HG03378 (cell line): ENCODE results near the gene VSIG10L2.

Experiments used
- ATAC-seq: cut with Tn5 transposase; IDR thresholded peaks from one replicate; pipeline ENCODE4 v1.9.1; 2021; ENCODE audit warnings: mild to moderate bottlenecking, moderate library complexity; ENCODE audit not compliant: unreplicated experiment

Gene VSIG10L2

DNA sequence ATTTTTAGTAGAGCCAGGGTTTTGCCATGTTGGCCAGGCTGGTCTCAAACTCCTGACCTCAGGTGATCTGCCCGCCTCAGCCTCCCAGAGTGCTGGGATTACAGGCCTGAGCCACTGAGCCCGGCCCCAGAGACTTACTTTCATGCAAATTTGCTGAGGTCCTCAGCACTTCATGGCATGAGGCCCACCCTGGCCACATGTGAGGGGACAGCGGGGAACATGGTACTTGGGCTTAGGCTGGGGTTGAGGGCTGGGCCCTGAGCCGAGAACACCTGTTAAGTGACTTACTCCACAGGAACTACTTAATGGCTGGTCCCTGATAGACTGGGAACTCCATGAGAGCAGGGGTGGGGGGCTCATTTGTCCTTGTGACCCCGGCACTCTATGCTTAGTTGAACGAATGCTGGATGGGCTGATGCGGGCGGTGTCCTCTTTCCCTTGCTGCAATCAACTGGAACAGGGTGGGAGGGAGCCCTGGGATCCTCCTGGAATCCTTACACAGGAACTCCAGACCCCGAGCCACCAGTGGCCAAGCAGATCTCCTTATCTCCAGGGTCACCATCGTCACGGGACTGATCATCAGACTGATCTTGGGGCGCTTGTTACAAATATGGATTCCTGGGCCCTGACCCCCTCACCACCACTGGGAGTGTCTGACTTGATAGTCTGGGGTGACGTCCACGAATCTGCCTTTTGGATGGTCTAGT is 1.0 kb downstream of the VSIG10L2 start:
- no peak for ATAC-seq

DNA sequence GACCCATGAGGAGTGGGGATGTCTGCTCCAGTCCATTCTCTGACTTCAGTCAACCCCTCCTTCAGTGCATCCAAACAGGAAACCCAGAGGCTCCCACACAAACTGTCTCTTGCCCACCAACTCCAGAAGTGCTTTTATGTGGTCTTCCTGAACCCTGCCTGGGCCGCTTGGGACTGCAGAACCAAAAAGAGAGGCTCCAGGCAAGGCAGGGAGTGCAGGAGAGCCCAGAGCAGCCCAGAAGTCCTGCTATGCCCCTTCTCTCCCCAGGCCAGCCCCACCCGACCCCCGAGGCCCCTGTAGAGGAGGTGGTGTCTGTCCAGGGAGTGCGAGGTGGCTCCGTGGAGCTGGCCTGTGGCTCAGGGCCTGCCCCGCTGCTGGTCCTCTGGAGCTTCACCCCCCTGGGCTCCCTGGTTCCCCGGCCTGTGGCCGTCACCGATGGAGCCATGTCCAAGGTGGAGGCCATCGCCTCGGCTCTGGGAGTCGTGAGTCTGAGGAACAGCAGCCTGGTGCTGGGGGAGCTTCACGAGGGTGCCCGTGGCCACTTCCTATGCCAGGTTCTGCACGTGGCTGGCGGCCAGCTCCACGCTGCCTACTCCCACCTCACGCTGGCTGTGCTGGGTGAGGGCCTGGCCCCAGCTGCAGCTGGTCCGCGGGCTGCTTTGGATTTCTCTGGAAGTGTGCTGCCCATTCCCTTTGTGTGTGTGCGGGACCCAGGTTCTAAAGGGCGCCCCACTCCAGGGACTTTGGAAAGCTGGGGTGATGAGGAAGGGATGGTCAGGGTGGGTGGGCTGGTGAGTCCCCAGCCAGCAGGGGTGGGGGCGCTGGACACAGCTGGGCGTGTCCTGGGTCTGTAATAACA is 1.8 kb downstream of the VSIG10L2 start:
- ATAC-seq = no peak

DNA sequence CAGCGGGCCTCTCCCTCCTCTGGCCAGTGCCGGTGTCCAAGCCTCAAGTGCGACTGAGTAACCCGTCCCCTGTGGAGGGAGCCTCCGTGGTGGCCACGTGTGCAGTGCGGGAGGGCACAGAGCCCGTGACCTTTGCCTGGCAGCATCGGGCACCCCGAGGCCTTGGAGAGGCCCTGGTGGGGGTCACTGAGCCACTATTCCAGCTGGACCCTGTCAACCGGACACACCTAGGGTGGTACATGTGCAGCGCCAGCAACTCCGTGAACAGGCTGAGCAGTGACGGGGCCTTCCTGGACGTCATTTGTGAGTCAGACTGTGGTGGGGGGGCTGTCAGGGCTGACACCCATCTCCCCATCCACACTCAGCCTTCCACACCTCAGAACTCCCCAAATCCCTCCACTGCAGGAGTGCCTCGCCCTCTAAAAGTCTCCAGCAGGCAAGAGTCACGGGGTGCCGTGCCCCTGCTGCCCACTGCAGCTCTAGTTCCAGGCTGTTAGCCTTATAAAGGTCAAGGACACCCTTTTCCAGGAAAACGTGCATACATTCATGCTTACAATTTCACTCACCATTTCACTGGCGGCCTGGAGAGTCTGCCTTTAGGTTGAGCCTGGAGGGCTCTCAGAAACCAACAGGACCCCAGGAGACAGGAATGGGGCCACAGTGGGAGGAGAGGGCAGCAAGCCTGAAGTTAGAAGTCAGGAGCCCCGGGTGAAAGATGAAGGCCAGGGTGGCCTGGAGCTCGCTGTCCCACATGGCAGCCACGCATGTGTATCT is 2.6 kb downstream of the VSIG10L2 start:
- ATAC-seq = no peak

DNA sequence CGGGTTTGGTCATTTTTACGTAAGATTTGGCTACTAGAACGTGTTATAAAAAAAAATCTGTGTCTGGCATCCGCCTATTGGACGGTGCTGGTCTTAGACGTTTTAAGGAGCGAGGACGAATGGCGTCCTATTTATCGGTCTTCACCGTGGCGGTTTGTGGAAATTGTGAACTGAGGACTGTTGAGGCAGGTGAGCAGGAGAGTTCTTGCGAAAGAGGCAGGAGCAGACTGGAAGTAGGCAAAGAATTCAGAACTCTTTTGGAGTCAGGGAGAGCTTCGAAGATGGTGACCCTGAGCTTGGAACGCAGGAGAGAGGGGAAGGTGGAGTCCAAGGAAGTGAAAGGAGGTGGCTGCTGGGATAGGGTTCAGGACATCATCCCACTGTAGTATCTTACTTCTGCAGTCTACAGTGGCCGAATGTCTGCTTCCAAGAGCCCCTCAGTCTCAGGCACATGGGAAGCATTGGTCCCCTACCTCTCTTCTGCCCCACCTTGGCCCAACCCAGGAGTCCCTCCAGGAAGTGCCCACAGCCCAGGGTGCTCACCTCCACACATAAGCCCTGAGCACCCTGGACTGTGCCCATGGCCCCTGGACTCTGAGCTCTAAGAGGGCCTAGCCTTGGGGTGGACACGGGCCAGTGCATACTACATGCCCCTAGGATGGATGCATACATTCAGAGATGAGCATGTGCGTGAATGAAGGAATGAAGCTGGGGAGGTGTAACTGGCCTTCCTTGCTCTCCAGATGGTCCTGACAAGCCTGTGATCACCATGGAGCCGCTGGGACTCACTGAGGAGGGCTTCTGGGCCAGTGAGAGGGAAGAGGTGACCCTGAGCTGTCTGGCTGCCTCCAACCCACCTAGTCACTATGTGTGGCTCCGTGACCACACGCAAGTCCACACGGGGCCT is 3.7 kb downstream of the VSIG10L2 start:
- ATAC-seq = no peak

DNA sequence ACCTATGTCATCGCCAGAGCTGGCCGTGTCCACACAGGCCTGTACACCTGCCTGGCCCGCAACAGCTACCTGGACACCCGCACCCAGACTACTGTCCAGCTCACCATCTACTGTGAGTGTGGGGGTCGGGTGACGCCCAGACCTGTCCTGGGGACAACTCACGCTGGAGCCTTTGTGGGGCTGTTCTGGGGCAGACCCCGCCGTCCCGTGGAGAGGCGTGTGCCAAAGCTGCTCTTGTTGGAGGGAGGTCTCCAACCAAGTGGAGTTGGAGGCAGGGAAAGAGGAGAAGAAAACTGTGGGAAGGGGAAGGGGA is 4.3 kb downstream of the VSIG10L2 start:
- ATAC-seq = no peak

DNA sequence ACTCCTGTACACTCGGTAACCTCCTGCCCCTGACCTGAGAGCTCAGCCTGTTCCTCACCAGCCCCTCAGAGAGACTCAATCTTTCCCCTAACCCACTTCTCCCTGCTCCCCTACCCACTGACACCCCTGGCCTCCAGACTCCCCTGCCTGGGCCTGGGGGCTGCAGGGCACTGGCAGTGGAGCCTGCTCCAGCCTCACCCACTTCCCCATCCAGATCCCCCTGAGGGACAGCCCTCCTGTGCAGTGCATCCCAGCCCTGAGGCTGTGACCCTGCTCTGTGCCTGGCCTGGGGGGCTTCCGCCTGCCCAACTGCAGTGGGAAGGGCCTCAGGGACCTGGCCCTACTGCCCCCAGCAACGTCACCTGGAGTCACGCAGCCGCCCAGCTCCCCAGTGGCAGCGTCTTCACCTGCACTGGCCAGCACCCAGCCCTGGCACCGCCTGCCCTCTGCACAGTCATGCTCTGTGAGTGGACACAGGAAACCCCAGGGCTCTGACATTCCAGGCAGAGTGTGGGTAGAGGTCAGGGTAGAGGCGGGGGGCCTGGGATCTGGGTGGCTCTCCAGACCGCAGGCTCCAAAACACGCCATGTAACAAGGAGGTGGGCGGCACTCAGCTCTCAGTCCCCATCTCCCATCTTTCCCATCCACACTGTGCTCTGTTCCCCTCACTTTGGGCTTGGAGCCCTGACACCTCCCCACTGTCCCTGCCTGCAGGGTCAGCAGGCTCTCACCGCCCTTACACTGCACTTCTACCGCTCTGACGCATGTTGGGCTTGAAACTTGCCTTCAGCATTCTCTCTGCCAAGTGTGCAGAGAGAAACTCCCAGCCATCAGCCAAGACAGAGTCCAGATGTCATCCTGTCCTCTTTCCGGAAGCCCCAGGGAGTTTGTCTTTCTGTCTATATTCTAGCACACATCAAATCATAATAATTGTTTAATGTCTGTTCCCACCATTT is 5.1 kb downstream of the VSIG10L2 start:
- ATAC-seq = no peak

DNA sequence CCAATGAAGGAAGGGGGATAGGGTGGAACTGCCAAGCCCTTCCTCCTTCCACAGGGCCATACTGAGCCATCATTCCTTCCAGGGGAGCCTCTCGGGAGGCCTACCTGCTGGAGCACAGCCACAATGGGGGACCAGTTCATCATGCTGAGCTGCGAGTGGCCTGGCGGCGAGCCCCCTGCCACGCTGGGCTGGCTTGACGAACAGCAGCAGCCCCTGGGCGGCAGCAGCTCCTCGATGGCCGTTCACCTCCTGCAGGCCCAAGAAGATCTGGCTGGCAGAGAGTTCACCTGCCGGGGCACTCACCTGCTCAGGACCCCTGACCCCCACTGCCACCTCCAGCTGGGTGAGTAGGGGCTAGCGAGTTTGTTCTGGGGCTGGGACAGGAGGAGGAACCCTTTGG is 5.9 kb downstream of the VSIG10L2 start:
- no peak for ATAC-seq

DNA sequence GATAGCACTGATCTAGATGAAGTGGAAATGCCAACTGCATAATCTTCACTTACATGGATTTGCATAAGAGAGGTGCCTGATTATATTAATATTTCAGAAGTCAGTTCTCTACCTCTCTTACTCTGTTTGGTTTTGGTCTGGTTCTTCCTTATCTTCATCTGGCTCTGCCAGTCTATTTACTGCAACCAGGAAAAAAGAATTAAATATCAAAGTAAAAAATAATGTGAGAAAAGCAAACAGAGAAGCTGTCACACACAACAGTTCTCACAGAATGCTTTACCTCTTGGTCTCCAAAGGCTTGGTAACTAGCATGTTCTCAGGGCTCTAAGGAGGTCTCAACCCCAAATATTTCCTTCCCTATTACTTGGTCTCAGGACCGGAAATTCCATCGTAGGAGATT is 6.7 kb downstream of the VSIG10L2 start:
- ATAC-seq = no peak

DNA sequence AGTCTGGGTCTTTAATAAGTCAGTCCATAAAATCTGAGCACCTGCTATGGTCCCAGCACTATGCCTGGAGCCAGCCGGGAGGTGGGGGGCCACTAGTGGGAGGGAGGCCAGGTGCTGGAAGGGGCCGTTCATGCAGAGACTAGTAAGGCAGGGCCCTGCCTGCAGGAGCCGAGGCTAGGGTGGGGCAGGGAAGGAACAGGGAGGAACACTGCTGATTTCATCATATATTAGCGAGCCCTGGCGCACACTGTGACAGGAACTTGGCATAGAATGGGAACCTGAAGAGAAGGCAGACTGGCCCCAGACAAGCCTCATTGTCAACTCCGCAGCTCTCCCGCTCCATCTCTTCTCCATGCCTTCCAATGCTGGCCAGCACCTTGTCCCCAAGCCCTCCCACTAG is 7.1 kb downstream of the VSIG10L2 start:
- ATAC-seq = no peak

DNA sequence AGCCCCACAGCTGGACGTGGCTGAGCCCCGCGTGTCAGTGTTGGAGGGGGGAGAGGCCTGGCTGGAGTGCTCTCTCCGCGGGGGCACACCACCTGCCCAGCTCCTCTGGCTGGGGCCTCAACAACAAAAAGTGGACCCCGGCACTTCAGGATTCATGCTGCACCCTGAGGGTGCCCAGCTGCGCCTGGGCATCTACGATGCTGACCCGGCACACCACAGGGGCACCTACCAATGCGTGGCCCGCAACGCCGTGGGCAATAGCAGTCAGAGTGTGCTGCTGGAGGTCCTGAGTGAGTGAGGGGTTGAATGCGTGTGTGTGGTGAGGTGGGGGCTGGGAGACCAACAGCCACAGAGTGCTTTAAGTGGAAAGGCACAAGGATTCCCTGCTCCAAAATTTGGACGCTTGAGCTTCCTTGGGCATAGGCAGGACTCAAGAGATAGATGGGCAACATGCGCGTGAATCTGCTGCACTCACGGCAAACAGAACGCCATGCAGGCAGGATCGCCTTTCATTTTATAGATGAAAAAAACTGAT is 7.6 kb downstream of the VSIG10L2 start:
- ATAC-seq = no peak

DNA sequence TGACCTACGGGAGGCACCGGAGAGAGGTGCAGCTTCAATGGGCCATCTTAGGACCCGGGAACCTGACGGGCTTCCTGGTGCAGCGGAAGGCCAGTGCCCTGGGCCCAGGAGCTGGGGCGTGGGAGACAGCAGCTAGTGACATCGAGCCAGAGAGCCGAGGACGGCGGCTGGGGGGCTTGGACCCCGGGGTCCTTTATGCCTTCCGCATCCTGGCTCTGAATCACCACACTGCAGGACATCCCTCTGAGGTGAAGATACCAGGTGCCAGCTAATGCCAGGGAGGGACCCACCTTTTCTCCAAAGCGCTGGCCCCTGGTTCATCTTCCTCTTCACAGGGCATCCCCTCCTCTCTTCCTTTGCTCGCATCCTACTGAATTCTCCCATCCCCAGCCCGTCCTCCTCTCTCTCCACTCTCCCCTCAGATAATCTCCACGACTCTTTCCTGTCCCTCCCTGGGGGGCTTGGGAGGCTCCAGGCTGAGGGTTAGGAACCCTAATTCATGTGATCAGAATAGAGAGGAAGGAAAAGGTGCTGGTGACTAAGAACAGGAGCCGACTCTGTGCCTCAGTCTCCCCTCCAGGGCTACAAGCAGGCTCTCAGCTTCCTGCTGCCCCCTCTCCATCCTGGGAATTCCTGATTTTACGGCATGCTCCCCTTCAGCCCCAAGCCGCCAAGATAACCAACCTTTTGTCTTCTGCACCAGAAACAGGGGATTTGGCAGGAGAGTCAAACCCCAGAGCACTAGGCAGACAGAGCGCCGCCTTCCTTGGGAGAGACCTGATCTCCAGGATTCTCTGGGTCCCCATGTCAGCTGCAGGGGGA is 8.5 kb downstream of the VSIG10L2 start:
- ATAC-seq = no peak

DNA sequence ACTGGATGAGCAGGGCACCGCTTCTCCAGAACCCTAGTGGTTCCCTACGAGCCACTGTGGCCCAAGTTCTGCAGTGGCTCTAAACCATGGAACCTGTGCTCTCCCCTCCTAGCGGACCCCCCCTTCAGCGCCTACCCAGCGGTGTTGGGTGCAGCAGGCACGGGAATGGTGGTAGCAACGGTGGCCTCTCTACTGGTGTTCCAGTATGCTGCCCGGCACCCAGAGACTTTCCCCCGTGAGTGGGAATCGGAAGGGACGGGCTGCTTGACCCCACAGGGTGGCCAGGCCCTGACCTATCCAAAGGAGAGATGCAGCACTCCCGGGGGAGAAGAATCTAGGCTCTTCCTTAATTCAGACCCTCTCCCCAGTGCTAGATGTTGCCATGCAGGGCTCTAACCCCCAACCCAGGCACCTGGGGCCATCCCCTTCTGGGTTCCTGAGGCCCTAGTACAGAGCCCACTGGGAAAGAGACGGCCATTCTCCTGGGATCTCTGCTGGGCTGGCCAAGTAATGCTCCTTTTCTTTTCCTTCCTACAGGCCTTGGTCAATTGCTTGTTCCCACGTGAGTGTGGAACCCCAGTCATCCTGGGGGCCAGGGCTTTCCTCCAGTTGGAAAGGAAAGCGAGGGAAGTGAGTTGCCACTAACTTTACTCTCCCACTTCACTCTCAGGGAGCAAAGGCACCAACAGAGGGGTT is 9.2 kb downstream of the VSIG10L2 start:
- no peak for ATAC-seq

DNA sequence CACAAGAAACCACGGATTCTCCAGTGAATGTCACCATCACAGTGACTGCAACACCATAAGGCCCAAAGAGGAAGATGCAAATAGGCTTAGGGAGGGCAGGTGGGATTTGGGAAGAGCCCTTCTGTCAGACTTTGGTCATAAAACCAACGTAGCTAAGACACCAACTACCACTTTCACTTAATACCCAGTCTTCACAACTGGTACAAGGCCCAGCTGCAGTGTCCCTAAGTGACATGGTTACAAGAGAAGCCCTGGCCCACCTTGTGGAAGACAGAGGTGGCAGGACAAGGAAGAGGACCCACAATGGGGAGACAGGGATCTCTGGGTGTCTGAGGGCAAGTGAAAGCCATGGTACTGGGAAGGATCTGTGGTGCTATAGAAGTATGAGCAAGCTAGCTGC is 10.0 kb downstream of the VSIG10L2 start:
- ATAC-seq = no peak

DNA sequence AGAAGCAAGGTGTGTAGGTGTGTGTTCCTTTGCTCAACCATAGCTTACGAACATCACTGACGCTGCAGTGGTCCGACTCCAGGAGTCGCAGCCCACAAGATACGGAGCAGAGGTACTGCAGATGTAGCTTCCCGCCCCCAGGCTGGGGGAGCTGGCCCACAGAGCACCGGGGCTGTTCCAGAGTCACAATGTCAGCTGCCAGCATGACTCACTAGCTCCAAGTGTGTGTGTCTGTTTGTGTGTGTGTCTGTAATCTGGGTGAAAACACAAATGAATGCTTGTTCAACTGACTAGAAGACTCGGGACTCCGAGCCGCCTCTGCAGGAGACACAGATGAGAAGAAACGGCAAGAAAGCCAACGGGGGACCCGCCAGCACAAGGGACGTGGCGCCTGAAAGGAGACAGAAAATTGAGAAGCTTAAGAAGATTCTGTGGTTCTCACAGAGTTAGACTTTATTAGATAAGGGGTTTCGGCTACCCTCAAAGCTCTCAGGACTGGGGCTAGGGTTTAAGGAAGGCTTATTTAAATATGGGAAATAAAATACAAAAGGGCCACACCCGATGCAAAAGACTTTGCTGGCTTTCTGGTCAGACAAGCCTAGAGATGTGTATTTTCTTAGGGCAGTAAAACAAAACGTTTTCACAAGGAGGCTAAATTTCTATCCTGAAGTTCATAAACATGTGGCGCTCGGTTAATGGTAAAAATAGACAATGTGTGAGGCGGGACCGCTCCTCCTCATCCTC is 10.7 kb downstream of the VSIG10L2 start:
- no peak for ATAC-seq

DNA sequence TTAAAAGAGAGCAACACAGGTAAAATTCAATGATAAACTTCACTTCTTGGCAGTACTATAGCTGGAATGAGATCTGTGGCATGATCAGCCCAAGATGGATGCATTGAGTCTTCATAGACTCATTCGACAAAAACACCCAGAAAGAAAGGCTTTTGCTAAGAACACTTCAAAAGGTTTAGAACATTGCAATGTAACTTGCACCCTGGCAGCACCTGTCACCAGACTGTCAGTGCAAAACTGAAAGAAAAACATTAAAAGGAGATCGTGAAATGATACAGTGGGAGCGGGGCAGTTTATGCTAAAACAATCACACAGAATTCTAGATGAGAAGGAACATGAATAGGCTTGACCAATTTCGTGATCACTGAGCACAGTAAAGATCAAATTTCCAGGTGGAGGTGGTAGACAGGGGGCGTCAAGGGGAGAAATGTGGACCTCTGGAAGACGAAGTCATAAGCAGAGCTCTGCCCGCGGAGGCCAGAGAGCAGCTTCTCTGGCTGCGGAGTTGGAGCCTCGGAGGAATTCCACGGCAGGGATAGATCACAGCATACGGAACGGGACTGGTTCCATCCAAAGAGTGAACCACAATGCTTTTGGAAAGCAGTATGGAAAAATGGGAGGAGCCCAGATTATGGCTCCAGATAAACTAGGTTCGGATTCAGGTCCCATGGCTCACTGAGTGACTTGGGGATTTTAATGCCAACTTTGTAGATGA is 11.9 kb downstream of the VSIG10L2 start:
- no peak for ATAC-seq

DNA sequence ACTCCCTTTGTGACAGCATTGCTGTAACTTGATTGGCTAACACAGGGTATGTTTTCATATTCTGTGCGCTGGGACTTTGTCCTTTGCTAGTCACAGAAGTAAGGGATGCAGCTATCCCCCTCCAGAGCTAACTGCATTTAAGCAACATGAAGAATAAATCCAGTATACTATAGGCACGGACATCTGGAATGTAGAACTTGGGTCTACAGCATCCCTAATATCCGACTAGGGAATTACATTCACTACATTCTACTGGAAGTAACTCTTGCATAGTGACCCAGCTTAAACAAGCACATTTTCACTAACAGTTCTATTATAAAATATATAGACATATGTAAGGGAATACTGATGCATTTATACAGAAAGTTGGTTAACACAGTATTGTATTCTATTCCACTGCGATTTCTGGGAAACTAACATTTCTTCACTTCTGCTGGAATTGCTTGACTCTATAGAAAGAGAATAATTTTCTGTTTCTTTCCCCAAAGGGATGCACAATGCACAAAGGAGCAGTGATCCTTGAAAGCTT is 13.1 kb downstream of the VSIG10L2 start:
- no peak for ATAC-seq
